Liver (tissue), 9 donors: ENCODE measurements around the gene SLC38A7. TPM values are rescaled to one million over a fixed set of nuclear protein-coding genes. Genes with fewer than 3 reads are reported as not detected.
"Not testable (repeated sequence)": the region's sequence is repeated elsewhere in the genome, so short reads cannot be mapped to it uniquely, and the experiment has no call there.

Experiments
- DNase-seq: peaks from one replicate; pipeline ENCODE4 v3.0.0-alpha.2; 2017; ENCODE audit warnings: low spot score
- H3K27ac ChIP-seq, 2 donors: one replicate each; pipeline ENCODE4 v1.7.0; 2013; ENCODE audit warnings: inconsistent platforms in 2 of 2, low read length in 2 of 2, control low read depth in 1 of 2, low read depth in 1 of 2, mild to moderate bottlenecking in 1 of 2
- H3K27me3 ChIP-seq, 4 donors: one replicate each; pipeline versions ENCODE4 v1.6.1 to v1.7.0; 2013; ENCODE audit warnings: low read length in 3 of 4, inconsistent platforms in 1 of 4, mild to moderate bottlenecking in 1 of 4, moderate library complexity in 1 of 4; ENCODE audit not compliant: control insufficient read depth in 4 of 4, insufficient read depth in 4 of 4
- H3K36me3 ChIP-seq, 4 donors: one replicate each; pipeline versions ENCODE4 v1.6.1 to v1.7.0; 2013; ENCODE audit warnings: low read length in 3 of 4, mild to moderate bottlenecking in 3 of 4, low read depth in 1 of 4, moderate library complexity in 1 of 4; ENCODE audit not compliant: control insufficient read depth in 4 of 4, insufficient read depth in 3 of 4
- H3K4me1 ChIP-seq, 4 donors: one replicate each; pipeline versions ENCODE4 v1.6.1 to v1.7.0; 2013; ENCODE audit warnings: low read length in 3 of 4, mild to moderate bottlenecking in 3 of 4, moderate library complexity in 1 of 4; ENCODE audit not compliant: control insufficient read depth in 4 of 4, insufficient read depth in 4 of 4
- H3K4me3 ChIP-seq, 3 donors: one replicate each; pipeline versions ENCODE4 v1.6.1 to v1.7.0; 2013; ENCODE audit warnings: low read length in 3 of 3, control low read depth in 1 of 3, low read depth in 1 of 3, mild to moderate bottlenecking in 1 of 3
- H3K9ac ChIP-seq, 2 donors: one replicate each; pipeline ENCODE4 v1.7.0; 2013; ENCODE audit warnings: low read length in 2 of 2, mild to moderate bottlenecking in 2 of 2, moderate library complexity in 2 of 2, control low read depth in 1 of 2, low read depth in 1 of 2
- H3K9me3 ChIP-seq, 4 donors: one replicate each; pipeline versions ENCODE4 v1.6.1 to v1.7.0; 2013; ENCODE audit warnings: low read length in 3 of 4; ENCODE audit not compliant: control insufficient read depth in 4 of 4
- ATF3 ChIP-seq: IDR thresholded peaks from 2 replicates; pipeline ENCODE4 v1.6.1; 2016; ENCODE audit warnings: antibody characterized with exemption
- CTCF ChIP-seq: fragments of 150-350 bp; IDR thresholded peaks from 2 replicates; pipeline ENCODE4 v1.5.1; 2017; ENCODE audit warnings: improper control_type of control experiment, low read depth, low read length; ENCODE audit not compliant: missing input control
- EGR1 ChIP-seq, 2 donors: IDR thresholded peaks; 2 replicates each; pipeline ENCODE4 v1.6.1; 2016 to 2018; ENCODE audit warnings: antibody characterized with exemption in 2 of 2, low read depth in 2 of 2
- FOXA1 ChIP-seq: IDR thresholded peaks from 2 replicates; pipeline ENCODE4 v1.6.1; 2016; ENCODE audit warnings: antibody characterized with exemption
- FOXA2 ChIP-seq: IDR thresholded peaks from 2 replicates; pipeline ENCODE4 v1.6.1; 2016; ENCODE audit warnings: antibody characterized with exemption
- GABPA ChIP-seq, 2 donors: IDR thresholded peaks in 1 of 2; conservative IDR thresholded peaks in 1 of 2; 2 replicates each; pipeline ENCODE4 v1.6.1; 2016; ENCODE audit warnings: antibody characterized with exemption in 2 of 2, mild to moderate bottlenecking in 1 of 2, moderate library complexity in 1 of 2
- HNF4A ChIP-seq, 2 donors: conservative IDR thresholded peaks; 2 replicates each; pipeline ENCODE4 v1.6.1; 2016; ENCODE audit warnings: antibody characterized with exemption in 2 of 2, mild to moderate bottlenecking in 2 of 2
- HNF4G ChIP-seq: IDR thresholded peaks from 2 replicates; pipeline ENCODE4 v1.6.1; 2016; ENCODE audit warnings: antibody characterized with exemption
- JUND ChIP-seq, 2 donors: IDR thresholded peaks; 2 replicates each; pipeline ENCODE4 v1.6.1; 2016; ENCODE audit warnings: antibody characterized with exemption in 2 of 2
- MAX ChIP-seq: IDR thresholded peaks from 2 replicates; pipeline ENCODE4 v1.6.1; 2016; ENCODE audit warnings: antibody characterized with exemption
- NR2F2 ChIP-seq: IDR thresholded peaks from 2 replicates; pipeline ENCODE4 v1.6.1; 2016; ENCODE audit warnings: antibody characterized with exemption
- RAD21 ChIP-seq, 2 donors: IDR thresholded peaks; 2 replicates each; pipeline ENCODE4 v1.6.1; 2016; ENCODE audit warnings: antibody characterized with exemption in 2 of 2, mild to moderate bottlenecking in 2 of 2
- REST ChIP-seq: IDR thresholded peaks from 2 replicates; pipeline ENCODE4 v1.6.1; 2016; ENCODE audit warnings: antibody characterized with exemption, mild to moderate bottlenecking
- RXRA ChIP-seq, 2 donors: IDR thresholded peaks; 2 replicates each; pipeline ENCODE4 v1.6.1; 2017 to 2018; ENCODE audit warnings: antibody characterized with exemption in 2 of 2, mild to moderate bottlenecking in 1 of 2
- SP1 ChIP-seq: IDR thresholded peaks from 2 replicates; pipeline ENCODE4 v1.6.1; 2018; ENCODE audit warnings: antibody characterized with exemption, mild to moderate bottlenecking
- TAF1 ChIP-seq: conservative IDR thresholded peaks from 2 replicates; pipeline ENCODE4 v1.6.1; 2016; ENCODE audit warnings: antibody characterized with exemption, mild to moderate bottlenecking
- YY1 ChIP-seq: IDR thresholded peaks from 2 replicates; pipeline ENCODE4 v1.6.1; 2016; ENCODE audit warnings: antibody characterized with exemption, mild to moderate bottlenecking
- ZBTB33 ChIP-seq: IDR thresholded peaks from 2 replicates; pipeline ENCODE4 v1.6.1; 2016; ENCODE audit warnings: antibody characterized with exemption
- WGBS: extraction: QIAGEN DNeasy Blood & Tissue Kit; methylation state at CpG from one replicate; pipeline ENCODE4 v1.1.7; 2013; 5-methylcytosine and 5-hydroxymethylcytosine counted together
- polyA plus RNA-seq, 2 donors: library from polyadenylated mRNA; stranded (reverse) in 1 of 2; unstranded in 1 of 2; fragments of 200-250 nt in 1 of 2; fragments of >200 nt in 1 of 2; fragmentation: Nextera tagmentation in 1 of 2; extraction: Ambion mirVana in 1 of 2; gene quantifications; one replicate each; pipeline versions ENCODE4 v1.2.1 to v1.2.3, GENCODE V29; 2013 to 2015
- total RNA-seq, 2 donors: library from RNA; depleted of rRNA; stranded (reverse); fragments of >200 nt; gene quantifications; one replicate each; pipeline ENCODE4 v1.2.3, GENCODE V29; 2014
- donor health status: healthy.
- donor health status: healthy.
- donor health status: healthy.
- donor health status: healthy.
- donor health status: healthy.

Gene SLC38A7
- total and polyA plus RNA-seq, 4 donors, result 7.9 to 18.7 (median 11.0) TPM

GRCh38 chr16:58695368-58695767 lies 10.8 kb upstream of the SLC38A7 start:
- H3K9me3 ChIP-seq, result no peaks in the 10 kb centered on the region
- peaks cover 0 to 5% (median 2%) of the 10 kb centered on the region in 4 donors for H3K4me1 ChIP-seq
- WGBS, result 38% methylated on average over 1 of the region's 1 CpG
- H3K27ac ChIP-seq, result no peak overlapping the region
- H3K9ac ChIP-seq, result no peak overlapping the region
- DNase-seq, result no peak
- H3K4me3 ChIP-seq, result no peak overlapping the region
- TF ChIP-seq MAX (no peak), NR2F2 (no peak), EGR1 (IDR thresholded peaks at IDR 0.05; ENCODE audit: low read depth in 2 of 2) (no peak), RXRA (IDR thresholded peaks at IDR 0.05) (no peak), HNF4G (no peak), RAD21 (IDR thresholded peaks at IDR 0.05) (no peak)
- H3K27me3 ChIP-seq, result no peaks in the 10 kb centered on the region
- H3K36me3 ChIP-seq, result no peaks in the 10 kb centered on the region

GRCh38 chr16:58692450-58692849 lies 7.9 kb upstream of the SLC38A7 start:
- Histone ChIP-seq H3K4me1 (peaks cover 0 to 5% (median 0%) of the 10 kb centered on the region in 4 donors), H3K4me3 (no peak overlapping the region), H3K36me3 (no peaks in the 10 kb centered on the region), H3K27ac (no peak overlapping the region), H3K27me3 (no peaks in the 10 kb centered on the region), H3K9me3 (no peaks in the 10 kb centered on the region), H3K9ac (no peak overlapping the region)
- TF ChIP-seq ATF3 (no peak), TAF1 (no peak), YY1 (no peak), HNF4G (no peak), FOXA2 (no peak), REST (no peak), HNF4A (conservative IDR thresholded peaks at IDR 0.05) (no peak), SP1 (no peak), GABPA (IDR thresholded peaks at IDR 0.05 in 1 of 2, conservative IDR thresholded peaks at IDR 0.05 in 1 of 2) (no peak), NR2F2 (no peak), MAX (no peak), CTCF (no peak), EGR1 (IDR thresholded peaks at IDR 0.05; ENCODE audit: low read depth in 2 of 2) (no peak), FOXA1 (no peak), JUND (IDR thresholded peaks at IDR 0.05) (no peak), RXRA (IDR thresholded peaks at IDR 0.05) (no peak), ZBTB33 (no peak), RAD21 (IDR thresholded peaks at IDR 0.05) (no peak)
- WGBS, result 91% methylated on average over 1 of the region's 1 CpG
- no peak for DNase-seq

GRCh38 chr16:58686985-58687706 lies 2.6 kb upstream of the SLC38A7 start:
- not testable (repeated sequence) for DNase-seq, H3K27me3 ChIP-seq

More at GRCh38 chr16:58686985-58687706, 2.6 kb upstream of the SLC38A7 start:
- H3K9me3 ChIP-seq, H3K36me3 ChIP-seq, H3K27ac ChIP-seq, H3K4me3 ChIP-seq, H3K9ac ChIP-seq: not testable (repeated sequence)
- WGBS, result 86% methylated on average over 8 of the region's 8 CpGs
- peaks cover 4 to 21% (median 18%) of the 10 kb centered on the region in 4 donors for H3K4me1 ChIP-seq
